GM18873 (cell line): ENCODE data around the gene ZC3H15.
"Not testable (repeated sequence)": the region's sequence is repeated elsewhere in the genome, so short reads cannot be mapped to it uniquely, and the experiment has no call there.

Experiments
- ATAC-seq: cut with Tn5 transposase; IDR thresholded peaks from one replicate; pipeline ENCODE4 v1.9.1; 2021; ENCODE audit warnings: mild to moderate bottlenecking, moderate library complexity, moderate number of reproducible peaks; ENCODE audit not compliant: unreplicated experiment, low FRiP score

The ZC3H15 gene

DNA sequence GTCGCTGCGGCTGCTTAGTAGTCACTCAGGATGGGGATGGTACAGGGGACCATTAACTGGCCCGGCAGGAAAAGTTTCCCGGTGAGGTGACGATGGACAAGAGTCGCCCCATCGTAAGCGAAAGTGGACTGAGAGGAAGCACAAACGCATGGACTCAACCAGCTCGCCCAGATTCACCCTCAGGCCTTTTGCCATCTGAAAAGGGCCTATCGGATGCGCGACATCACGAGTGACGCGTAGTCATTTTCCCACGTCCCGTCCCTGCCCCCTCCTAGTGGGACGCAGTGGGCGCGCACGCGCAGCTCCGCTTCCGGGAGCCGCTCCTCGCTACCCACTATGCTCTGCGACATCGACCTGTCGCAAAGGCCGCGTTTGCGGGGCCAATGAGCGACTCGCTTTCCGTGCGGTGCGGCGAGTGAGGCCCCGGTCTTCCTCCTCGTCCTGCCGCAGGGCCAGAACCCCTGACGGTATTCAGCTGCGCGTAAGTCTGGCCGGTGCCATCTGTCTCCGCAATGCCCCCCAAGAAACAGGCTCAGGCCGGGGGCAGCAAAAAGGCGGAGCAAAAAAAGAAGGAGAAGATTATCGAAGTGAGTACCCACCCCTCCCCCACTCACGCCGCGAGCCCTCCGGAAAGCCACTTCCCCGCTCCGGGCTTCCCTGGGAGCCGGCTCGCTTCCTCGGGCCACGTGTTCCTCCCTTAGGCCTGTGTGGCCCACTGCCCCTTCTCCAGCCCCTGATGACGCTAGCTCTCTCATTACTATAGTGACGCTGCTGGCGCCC lies at the start of gene ZC3H15:
Gene ZC3H15, plus strand, starts transcription at position 390 of the 780 bp plus-strand sequence. Its CDS starts 123 bp downstream, at position 513.
- peak; percentile 85 for ATAC-seq

DNA sequence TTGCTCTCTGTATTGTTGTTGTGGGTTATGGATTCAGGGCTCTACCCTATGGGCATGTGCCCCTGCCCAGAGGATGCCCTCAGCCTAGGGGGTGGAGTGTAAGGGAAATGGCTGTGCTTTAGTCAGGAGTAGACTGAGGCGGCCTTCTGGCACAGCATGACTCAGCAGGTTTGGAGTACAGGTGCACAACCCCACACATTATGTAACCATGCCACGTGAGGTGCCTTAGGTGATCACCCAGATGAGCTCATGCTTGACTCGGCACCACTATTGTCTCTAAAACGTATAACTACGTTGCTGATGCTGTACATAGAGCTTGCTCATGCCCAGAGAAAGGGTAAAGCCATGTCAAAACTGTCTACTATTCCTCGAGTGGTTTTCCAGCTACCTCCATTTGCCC lies 48.3 kb upstream of the ZC3H15 start:
- ATAC-seq = no peak

- ATAC-seq = not testable (repeated sequence)
Measured at GRCh38 chr2:186439673-186440095, 46.4 kb upstream of the ZC3H15 start.

- no peak for ATAC-seq
Measured at GRCh38 chr2:186440506-186440905, 45.6 kb upstream of the ZC3H15 start.

- ATAC-seq = no peak
Measured at GRCh38 chr2:186442885-186443284, 43.2 kb upstream of the ZC3H15 start.

DNA sequence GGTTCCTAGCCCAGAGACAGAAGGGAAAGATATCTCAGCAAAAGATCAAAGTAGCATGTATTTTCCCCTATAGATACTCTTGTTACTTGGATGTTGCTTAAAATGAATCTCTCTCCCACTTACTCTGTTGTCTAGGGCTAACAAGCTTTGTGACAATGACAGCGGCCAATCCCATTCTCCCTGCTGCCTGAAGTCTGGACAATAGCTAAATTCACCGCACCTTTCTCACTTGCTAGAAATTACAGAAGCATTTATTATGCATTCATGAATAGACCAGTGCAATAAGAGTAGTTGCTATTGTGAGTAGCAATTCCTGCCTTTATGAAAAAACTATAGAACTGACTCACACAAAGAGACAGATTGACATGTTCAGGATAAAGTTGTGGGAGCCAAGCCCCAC lies 42.2 kb upstream of the ZC3H15 start:
- ATAC-seq = no peak

- ATAC-seq = no peak
Measured at GRCh38 chr2:186445506-186445905, 40.6 kb upstream of the ZC3H15 start.

DNA sequence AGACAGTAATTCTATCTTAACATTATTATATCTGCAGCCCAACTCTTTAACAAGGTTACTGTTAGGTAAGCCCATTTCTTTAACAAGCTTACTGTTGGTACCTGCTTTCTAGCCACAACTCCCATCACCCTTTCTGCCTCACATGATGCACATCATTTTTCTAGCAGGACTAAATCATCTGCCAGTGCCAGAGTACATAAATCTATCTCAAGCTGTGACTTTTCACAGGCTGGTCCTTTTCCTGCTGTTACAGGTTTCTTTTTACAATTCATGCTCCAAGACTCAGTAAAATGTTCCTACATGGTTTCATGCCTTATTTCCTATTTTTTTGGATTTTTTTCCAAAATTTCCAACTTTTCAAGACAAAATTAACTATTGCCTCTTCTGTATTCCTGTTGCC lies 30.4 kb upstream of the ZC3H15 start:
- ATAC-seq = no peak

DNA sequence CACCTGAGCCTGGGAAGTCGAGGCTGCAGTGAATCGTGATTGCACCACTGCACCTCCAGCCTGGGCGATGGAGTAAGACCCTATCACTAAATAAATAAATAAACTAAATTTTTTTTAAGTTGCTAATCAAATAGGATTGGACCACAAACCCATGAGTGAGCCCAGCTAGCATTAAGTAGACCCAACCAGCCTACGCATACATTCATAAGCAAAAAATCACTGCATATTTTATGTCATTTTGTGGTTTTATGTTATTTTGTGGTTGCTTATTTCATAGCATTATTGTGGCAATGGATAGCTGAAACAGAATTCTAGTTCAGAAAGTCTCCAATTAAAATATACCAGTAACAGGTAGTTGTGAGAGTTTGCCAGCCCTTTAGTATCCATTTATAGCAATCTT lies 29.1 kb upstream of the ZC3H15 start:
- no peak for ATAC-seq

- ATAC-seq = no peak
Measured at GRCh38 chr2:186457908-186458307, 28.2 kb upstream of the ZC3H15 start.

GRCh38 chr2:186459009-186459408 lies 27.1 kb upstream of the ZC3H15 start:
- ATAC-seq = no peak

GRCh38 chr2:186460465-186460864 lies 25.6 kb upstream of the ZC3H15 start:
- peak; percentile 78 for ATAC-seq

GRCh38 chr2:186466743-186467142 lies 19.3 kb upstream of the ZC3H15 start:
- no peak for ATAC-seq

DNA sequence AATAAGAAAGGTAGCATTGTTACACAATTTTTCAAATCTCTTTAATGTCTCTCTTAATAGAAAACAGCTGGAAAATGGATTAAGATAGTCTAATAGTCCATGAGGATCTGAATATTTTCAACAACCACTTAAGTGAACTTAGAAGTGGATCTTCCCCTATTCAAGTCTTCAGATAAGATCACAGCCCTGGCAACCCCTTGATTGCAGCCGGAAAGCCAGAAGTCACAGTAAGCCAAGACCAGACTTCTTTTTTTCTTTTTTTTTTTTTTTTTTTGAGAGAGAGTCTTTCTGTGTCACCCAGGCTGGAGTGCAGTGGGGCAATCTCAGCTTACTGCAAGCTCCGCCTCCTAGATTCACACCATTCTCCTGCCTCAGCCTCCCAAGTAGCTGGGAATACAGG lies 18.6 kb upstream of the ZC3H15 start:
- ATAC-seq = no peak

DNA sequence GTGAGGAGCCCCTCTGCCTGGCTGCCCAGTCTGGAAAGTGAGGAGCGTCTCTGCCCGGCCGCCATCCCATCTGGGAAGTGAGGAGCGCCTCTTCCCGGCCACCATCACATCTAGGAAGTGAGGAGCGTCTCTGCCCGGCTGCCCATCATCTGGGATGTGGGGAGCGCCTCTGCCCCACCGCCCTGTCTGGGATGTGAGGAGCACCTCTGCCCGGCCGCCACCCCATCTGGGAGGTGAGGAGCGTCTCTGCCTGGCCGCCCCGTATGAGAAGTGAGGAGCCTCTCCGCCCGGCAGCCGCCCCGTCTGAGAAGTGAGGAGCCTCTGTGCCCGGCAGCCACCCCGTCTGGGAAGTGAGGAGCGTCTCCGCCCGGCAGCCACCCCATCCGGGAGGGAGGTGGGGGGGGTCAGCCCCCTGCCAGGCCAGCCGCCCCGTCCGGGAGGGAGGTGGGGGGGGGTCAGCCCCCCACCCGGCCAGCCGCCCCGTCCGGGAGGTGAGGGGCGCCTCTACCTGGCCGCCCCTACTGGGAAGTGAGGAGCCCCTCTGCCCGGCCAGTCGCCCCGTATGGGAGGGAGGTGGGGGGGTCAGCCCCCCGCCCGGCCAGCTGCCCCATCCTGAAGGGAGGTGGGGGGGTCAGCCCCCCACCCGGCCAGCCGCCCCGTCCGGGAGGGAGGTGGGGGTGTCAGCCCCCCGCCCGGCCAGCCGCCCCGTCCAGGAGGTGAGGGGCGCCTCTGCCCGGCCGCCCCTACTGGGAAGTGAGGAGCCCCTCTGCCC lies 13.2 kb upstream of the ZC3H15 start:
- not testable (repeated sequence) for ATAC-seq

DNA sequence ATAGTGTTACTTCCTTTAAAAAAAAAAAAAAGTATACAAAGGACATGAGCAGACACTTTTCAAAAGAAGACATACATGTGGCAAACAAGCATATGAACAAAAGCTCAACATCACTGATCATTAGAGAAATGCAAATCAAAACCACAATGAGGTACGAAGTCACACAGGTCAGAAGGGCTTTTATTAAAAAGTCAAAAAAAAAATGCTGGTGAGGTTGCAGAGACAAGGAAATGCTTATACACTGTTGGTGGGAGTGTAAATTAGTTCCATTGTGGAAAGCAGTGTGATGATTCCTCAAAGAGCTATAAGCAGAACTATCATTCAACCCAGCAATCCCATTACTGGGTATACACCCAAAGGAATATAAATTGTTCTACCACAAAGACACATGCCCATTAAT lies 11.8 kb upstream of the ZC3H15 start:
- not testable (repeated sequence) for ATAC-seq

GRCh38 chr2:186477790-186478189 lies 8.3 kb upstream of the ZC3H15 start:
- ATAC-seq = no peak

GRCh38 chr2:186480991-186481390 lies 5.1 kb upstream of the ZC3H15 start:
- no peak for ATAC-seq

DNA sequence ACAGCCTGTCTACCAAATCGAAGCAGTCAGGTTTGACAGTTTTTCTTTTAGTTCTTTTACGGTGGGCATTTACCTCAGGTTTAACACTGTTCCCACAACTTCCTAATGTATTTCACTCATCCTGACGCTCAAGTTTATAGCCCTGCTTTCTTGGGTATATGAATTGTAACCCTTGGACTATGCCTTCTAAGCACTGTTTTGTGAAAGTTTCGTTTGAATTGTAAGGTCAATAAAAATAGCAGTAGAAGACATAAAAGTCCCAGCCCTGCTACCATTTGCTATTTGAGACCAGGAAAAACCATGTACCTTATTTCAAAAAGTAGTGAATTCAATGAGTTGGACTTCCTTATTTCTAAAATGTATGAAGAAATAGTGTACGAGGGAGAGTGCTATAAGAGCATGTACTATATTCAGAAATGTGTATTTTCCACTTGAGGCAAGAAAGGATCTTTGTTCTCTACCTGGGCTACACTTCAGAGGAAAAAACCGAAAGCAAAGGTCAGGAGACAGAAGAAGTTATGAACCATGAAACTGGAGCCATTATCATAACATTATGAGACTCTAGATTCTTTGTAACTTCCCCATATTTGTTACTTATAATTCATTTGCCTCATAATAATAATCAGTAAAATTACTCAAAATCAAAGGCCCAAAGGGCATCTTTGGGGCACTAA lies 1.9 kb upstream of the ZC3H15 start:
- ATAC-seq = no peak

DNA sequence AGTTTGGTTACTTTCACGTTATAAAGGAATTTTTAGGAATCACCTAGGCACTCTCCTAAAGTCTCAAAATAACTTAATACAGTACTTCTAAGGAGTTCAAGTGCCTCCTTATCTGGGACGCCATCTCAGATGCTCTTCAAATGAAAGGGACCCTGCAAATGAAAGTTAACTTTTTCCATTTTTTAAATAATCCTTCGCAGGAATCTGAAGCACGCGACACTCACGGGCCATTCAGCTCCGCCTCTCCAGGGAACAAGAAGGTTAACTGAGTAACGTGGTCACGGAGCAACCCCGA lies 537 bp upstream of the ZC3H15 start:
- no peak for ATAC-seq
